ENCODE data around the gene GDF2.

The GDF2 gene

GRCh38 chr10:47298715-47299114 is 23.5 kb upstream of the GDF2 start:
- no peaks in the 10 kb centered on the region for H3K9me2 ChIP-seq (ENCODE audit: low read depth, low read length)
- H3K4me1 ChIP-seq (ENCODE audit: insufficient read depth, low read length, severe bottlenecking): no peaks in the 10 kb centered on the region
- no peaks in the 10 kb centered on the region for H4K20me1 ChIP-seq (ENCODE audit: insufficient read depth, low read length)
- no peaks in the 10 kb centered on the region for H3K9me3 ChIP-seq (ENCODE audit: low read length)
- H3K79me2 ChIP-seq (ENCODE audit: insufficient read depth, low read length): no peaks in the 10 kb centered on the region
- no peaks in the 10 kb centered on the region for H3K36me3 ChIP-seq (ENCODE audit: insufficient read depth, low read length)
- H3K27me3 ChIP-seq (ENCODE audit: insufficient read depth, low read length): 0 out of 2 replicates have a peak, but pooled peaks cover 5% of the 10 kb centered on the region
- H2AFZ ChIP-seq (ENCODE audit: low read length): no peak overlapping the region
- no peak overlapping the region for H3K27ac ChIP-seq (ENCODE audit: low read depth, low read length, poor library complexity, severe bottlenecking)
- no peak overlapping the region for H3K4me2 ChIP-seq (ENCODE audit: low read length)
- H3F3A ChIP-seq (ENCODE audit: insufficient read depth, low read length): no peaks in the 10 kb centered on the region
- no peak overlapping the region for H3K4me3 ChIP-seq (ENCODE audit: low read depth, low read length, poor library complexity, severe bottlenecking)
- H3K9ac ChIP-seq (ENCODE audit: low read length): no peak overlapping the region
- TF ChIP-seq, protein P1, sequence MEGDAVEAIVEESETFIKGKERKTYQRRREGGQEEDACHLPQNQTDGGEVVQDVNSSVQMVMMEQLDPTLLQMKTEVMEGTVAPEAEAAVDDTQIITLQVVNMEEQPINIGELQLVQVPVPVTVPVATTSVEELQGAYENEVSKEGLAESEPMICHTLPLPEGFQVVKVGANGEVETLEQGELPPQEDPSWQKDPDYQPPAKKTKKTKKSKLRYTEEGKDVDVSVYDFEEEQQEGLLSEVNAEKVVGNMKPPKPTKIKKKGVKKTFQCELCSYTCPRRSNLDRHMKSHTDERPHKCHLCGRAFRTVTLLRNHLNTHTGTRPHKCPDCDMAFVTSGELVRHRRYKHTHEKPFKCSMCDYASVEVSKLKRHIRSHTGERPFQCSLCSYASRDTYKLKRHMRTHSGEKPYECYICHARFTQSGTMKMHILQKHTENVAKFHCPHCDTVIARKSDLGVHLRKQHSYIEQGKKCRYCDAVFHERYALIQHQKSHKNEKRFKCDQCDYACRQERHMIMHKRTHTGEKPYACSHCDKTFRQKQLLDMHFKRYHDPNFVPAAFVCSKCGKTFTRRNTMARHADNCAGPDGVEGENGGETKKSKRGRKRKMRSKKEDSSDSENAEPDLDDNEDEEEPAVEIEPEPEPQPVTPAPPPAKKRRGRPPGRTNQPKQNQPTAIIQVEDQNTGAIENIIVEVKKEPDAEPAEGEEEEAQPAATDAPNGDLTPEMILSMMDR (IDR thresholded peaks at IDR 0.05; ENCODE audit: low read length): no peak
- TF ChIP-seq EZH2 (IDR thresholded peaks at IDR 0.05; ENCODE audit: borderline replicate concordance, low read length): no peak

GRCh38 chr10:47299611-47300428 is 22.4 kb upstream of the GDF2 start, which contains the start of gene GDF10:
Gene GDF10, plus strand, starts transcription at chr10:47300197. Its CDS starts 455 bp downstream, at chr10:47300652.
- TF ChIP-seq, protein P1 (IDR thresholded peaks at IDR 0.05; ENCODE audit: low read length): no peak
- no peak for TF ChIP-seq EZH2 (IDR thresholded peaks at IDR 0.05; ENCODE audit: borderline replicate concordance, low read length)
- no peaks in the 10 kb centered on the region for H4K20me1 ChIP-seq (ENCODE audit: insufficient read depth, low read length)
- no peaks in the 10 kb centered on the region for H3K9me2 ChIP-seq (ENCODE audit: low read depth, low read length)
- no peak within 1 kb of the TSS for H2AFZ ChIP-seq (ENCODE audit: low read length)
- H3K4me1 ChIP-seq (ENCODE audit: insufficient read depth, low read length, severe bottlenecking): no peaks in the 10 kb centered on the region
- H3K27ac ChIP-seq (ENCODE audit: low read depth, low read length, poor library complexity, severe bottlenecking): no peak within 1 kb of the TSS
- H3K36me3 ChIP-seq (ENCODE audit: insufficient read depth, low read length): no peaks in the 10 kb centered on the region
- H3K9ac ChIP-seq (ENCODE audit: low read length): no peak within 1 kb of the TSS
- H3F3A ChIP-seq (ENCODE audit: insufficient read depth, low read length): no peaks in the 10 kb centered on the region
- H3K4me3 ChIP-seq (ENCODE audit: low read depth, low read length, poor library complexity, severe bottlenecking): no peak within 1 kb of the TSS
- H3K9me3 ChIP-seq (ENCODE audit: low read length): no peaks in the 10 kb centered on the region
- no peaks in the 10 kb centered on the region for H3K79me2 ChIP-seq (ENCODE audit: insufficient read depth, low read length)
- H3K4me2 ChIP-seq (ENCODE audit: low read length): no peak within 1 kb of the TSS
- H3K27me3 ChIP-seq (ENCODE audit: insufficient read depth, low read length): 0 out of 2 replicates have a peak, but pooled peaks cover 1% of the 10 kb centered on the region

DNA sequence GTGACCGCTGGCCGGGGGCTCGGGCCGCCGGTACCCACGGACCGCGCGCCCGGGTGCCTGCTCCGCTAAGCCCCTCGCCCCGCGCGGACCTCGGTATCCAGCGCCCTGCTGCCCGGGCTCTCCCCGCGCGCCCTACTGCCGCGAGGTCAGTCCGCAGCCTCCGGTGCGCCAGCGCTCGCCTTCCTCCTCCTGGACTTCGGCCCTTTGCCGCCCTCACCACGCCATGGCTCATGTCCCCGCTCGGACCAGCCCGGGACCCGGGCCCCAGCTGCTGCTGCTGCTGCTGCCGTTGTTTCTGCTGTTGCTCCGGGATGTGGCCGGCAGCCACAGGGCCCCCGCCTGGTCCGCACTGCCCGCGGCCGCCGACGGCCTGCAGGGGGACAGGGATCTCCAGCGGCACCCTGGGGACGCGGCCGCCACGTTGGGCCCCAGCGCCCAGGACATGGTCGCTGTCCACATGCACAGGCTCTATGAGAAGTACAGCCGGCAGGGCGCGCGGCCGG is 21.8 kb upstream of the GDF2 start:
- no peak overlapping the region for H3K4me2 ChIP-seq (ENCODE audit: low read length)
- no peaks in the 10 kb centered on the region for H3K27me3 ChIP-seq (ENCODE audit: insufficient read depth, low read length)
- TF ChIP-seq EZH2 (IDR thresholded peaks at IDR 0.05; ENCODE audit: borderline replicate concordance, low read length): no peak
- TF ChIP-seq, protein P1 (IDR thresholded peaks at IDR 0.05; ENCODE audit: low read length): no peak
- H3K4me1 ChIP-seq (ENCODE audit: insufficient read depth, low read length, severe bottlenecking): no peaks in the 10 kb centered on the region
- H3K27ac ChIP-seq (ENCODE audit: low read depth, low read length, poor library complexity, severe bottlenecking): no peak overlapping the region
- no peaks in the 10 kb centered on the region for H3F3A ChIP-seq (ENCODE audit: insufficient read depth, low read length)
- H3K36me3 ChIP-seq (ENCODE audit: insufficient read depth, low read length): no peaks in the 10 kb centered on the region
- H3K9me2 ChIP-seq (ENCODE audit: low read depth, low read length): no peaks in the 10 kb centered on the region
- no peaks in the 10 kb centered on the region for H3K9me3 ChIP-seq (ENCODE audit: low read length)
- H3K79me2 ChIP-seq (ENCODE audit: insufficient read depth, low read length): no peaks in the 10 kb centered on the region
- H3K4me3 ChIP-seq (ENCODE audit: low read depth, low read length, poor library complexity, severe bottlenecking): no peak overlapping the region
- no peaks in the 10 kb centered on the region for H4K20me1 ChIP-seq (ENCODE audit: insufficient read depth, low read length)
- no peak overlapping the region for H3K9ac ChIP-seq (ENCODE audit: low read length)
- no peak overlapping the region for H2AFZ ChIP-seq (ENCODE audit: low read length)
